ENCODE data around the gene TMC1. TPM values are rescaled to one million over a fixed set of nuclear protein-coding genes. Genes with fewer than 3 reads are reported as not detected.

Gene TMC1
- total RNA-seq, 2 donors from 2014 or later: not detected

DNA sequence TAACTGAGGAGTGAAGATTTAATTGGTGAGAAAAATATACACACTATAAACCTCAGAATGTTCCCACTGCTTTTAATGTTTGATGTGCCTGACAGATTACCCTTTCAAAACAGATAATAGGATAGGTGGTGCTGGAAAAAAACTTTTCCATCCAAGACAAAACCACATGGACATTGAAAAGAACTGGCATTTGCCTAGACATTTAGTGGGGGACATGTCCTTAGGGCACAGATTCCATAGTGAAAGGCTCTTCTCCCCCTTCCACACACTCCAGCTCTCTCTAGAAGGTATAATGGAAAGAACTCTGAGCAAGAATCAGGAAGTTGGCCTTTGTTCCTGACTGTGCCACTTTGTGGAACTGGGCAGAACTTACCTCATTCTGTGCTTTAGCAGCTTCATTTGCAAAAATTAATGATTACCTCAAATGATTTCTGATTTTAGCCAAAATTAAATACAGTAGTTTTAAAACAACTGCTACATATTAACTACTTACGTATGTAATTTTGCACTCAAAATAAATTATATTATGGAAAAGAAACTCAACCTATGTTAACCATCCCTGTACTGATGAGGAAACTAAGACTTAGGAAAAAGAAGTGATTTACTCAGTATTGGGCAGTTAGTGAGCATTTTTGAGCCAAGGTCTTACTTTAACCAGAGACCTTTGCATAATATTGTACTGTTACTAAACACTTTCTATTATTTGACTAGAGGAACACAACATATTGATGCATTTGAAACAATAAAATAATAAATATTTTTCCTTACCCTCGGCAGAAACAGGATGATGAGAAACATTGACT, 43.3 kb downstream of the TMC1 start:
- Mint-ChIP-seq H3K36me3 (ENCODE audit: low read depth) (peaks cover 2% of the 10 kb centered on the region), H3K27me3 (no peaks in the 10 kb centered on the region), H3K4me3 (no peak overlapping the region), H3K4me1 (peaks cover under 1% of the 10 kb centered on the region), H3K27ac (no peak overlapping the region)
- DNase-seq: no peak
- H3K9me3 ChIP-seq (ENCODE audit: control insufficient read depth, low read length, poor library complexity, severe bottlenecking): no peaks in the 10 kb centered on the region
- no peak for ATAC-seq

DNA sequence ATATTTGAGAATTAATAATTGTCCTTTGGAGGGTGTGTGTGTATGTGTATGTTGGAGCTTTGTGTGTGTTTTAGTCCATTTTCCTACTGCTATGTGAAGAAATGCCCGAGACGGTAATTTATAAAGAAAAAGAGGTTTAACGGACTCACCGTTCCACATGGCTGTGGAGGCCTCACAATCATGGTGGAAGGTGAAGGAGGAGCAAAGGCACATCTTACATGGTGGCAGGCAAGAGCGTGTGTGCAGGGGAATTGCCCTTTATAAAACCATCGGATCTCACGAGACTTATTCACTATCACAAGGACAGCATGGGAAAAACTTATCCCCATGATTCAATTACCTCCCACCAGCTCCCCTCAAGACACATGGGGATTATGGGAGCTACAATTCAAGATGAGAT, 44.1 kb downstream of the TMC1 start:
- H3K27me3 Mint-ChIP-seq: no peaks in the 10 kb centered on the region
- H3K9me3 ChIP-seq (ENCODE audit: control insufficient read depth, low read length, poor library complexity, severe bottlenecking): no peaks in the 10 kb centered on the region
- no peak for DNase-seq
- peaks cover 2% of the 10 kb centered on the region for H3K36me3 Mint-ChIP-seq (ENCODE audit: low read depth)
- no peak overlapping the region for H3K4me3 Mint-ChIP-seq
- no peak for ATAC-seq
- no peak overlapping the region for H3K27ac Mint-ChIP-seq
- peaks cover 3% of the 10 kb centered on the region for H3K4me1 Mint-ChIP-seq

DNA sequence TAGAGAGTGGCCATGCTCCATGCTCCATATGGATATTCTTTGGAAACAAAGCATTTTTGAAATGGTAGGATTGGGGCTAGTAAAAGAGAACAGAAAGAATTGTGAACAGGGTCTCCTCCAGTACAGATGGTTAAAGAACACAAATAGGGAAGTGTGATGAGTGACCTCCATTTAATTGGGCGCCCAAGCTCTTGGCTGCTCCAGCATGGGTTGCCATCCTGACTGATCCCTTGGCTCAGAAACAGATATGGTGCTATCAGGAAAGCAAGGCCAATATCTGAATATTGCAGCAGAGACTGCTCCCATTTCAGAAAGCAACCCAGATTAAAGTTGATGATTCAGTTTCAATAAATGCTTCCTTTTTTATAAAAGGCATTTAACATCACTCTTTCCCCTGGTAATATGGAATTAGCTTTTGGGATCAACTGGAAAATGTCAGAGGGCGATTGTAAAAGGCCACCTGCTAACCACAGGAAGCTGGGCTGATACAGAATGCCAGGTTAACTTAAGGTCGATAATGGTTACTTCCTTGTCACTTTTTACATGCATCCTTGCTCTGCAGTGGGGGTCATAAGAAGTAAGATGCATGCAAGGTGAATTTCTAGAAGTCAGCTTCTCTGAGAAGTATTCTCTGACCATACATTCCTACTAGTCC, 52.9 kb downstream of the TMC1 start:
- Mint-ChIP-seq H3K4me3 (no peak overlapping the region), H3K4me1 (peaks cover 13% of the 10 kb centered on the region), H3K27ac (no peak overlapping the region), H3K27me3 (no peaks in the 10 kb centered on the region), H3K36me3 (ENCODE audit: low read depth) (peaks cover 2% of the 10 kb centered on the region)
- H3K9me3 ChIP-seq (ENCODE audit: control insufficient read depth, low read length, poor library complexity, severe bottlenecking): no peaks in the 10 kb centered on the region
- ATAC-seq (no peak), DNase-seq (no peak)

DNA sequence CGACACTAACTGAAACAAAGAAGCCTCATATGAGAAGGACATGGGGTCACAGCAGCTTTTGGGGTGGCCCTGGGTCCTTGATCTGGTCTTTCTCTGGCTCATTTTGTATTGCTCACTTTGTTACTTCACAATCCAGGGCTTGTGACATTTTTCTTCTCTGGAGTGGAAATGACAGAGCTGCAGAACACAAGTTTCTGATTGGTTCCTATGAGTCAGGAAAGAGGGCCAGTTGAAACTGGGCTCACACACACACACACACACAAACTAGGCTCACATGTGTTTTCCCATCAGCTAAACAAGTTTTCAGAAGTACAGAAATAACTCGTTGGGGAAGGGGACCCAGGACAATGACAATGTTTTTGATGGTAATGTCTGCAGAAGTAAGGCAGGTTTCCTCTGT, 54.3 kb downstream of the TMC1 start:
- no peak for ATAC-seq
- H3K4me3 Mint-ChIP-seq: no peak overlapping the region
- peaks cover 6% of the 10 kb centered on the region for H3K27me3 Mint-ChIP-seq
- H3K4me1 Mint-ChIP-seq: peaks cover 17% of the 10 kb centered on the region
- no peaks in the 10 kb centered on the region for H3K9me3 ChIP-seq (ENCODE audit: control insufficient read depth, low read length, poor library complexity, severe bottlenecking)
- no peak for DNase-seq
- no peak overlapping the region for H3K27ac Mint-ChIP-seq
- peaks cover 7% of the 10 kb centered on the region for H3K36me3 Mint-ChIP-seq (ENCODE audit: low read depth)

DNA sequence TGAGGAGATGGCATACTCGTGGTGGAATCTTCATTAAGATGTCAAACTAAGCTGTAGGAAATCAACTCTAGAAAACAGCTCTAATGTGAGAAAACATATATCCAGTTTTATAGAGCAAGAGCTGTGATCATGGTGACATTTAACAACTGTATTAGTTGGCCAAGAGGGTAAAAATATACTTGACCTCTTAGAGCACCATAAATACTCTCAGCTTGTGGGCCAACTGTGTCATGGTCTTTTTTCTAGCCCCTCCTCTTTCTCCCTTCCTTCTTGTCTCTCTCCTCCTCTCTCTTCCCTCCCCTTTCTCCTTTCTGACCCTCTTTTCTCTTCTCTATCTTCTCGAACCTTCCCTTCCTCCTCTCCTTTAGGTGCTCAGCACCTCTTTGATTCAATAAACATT, 54.7 kb downstream of the TMC1 start:
- no peaks in the 10 kb centered on the region for H3K9me3 ChIP-seq (ENCODE audit: control insufficient read depth, low read length, poor library complexity, severe bottlenecking)
- H3K27ac Mint-ChIP-seq: no peak overlapping the region
- H3K4me1 Mint-ChIP-seq: peaks cover 17% of the 10 kb centered on the region
- peaks cover 7% of the 10 kb centered on the region for H3K36me3 Mint-ChIP-seq (ENCODE audit: low read depth)
- DNase-seq (no peak), ATAC-seq (no peak)
- H3K4me3 Mint-ChIP-seq: no peak overlapping the region
- H3K27me3 Mint-ChIP-seq: peaks cover 8% of the 10 kb centered on the region

DNA sequence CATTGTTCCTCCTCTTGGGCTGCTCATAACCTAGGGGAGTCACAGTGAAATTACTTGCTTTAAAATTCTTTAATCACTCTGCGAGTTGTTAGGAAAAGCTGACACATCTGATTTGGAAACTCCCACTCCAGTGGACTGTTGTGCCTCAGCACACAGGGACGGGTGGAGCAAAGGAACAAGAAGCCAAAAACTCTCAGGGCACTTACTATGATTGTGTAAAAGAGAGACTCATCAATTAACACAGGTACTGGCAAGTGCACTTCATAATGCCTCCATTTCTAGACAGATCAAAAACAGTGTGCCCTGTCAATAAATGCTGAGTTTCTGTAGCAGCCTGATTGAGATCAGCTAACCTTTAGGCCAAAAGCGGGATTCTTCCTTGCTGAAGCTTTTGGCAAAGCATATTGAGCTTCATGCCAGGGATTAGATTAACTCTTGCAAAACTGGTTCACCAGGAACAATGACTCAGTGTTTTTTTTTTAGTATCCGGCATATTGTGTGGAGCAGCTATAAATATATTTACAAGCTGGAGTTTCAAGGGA, 55.9 kb downstream of the TMC1 start:
- DNase-seq (no peak), ATAC-seq (no peak)
- Mint-ChIP-seq H3K4me3 (no peak overlapping the region), H3K27ac (no peak overlapping the region), H3K36me3 (ENCODE audit: low read depth) (peaks cover 7% of the 10 kb centered on the region), H3K27me3 (peaks cover 8% of the 10 kb centered on the region), H3K4me1 (peaks cover 17% of the 10 kb centered on the region)
- no peaks in the 10 kb centered on the region for H3K9me3 ChIP-seq (ENCODE audit: control insufficient read depth, low read length, poor library complexity, severe bottlenecking)

DNA sequence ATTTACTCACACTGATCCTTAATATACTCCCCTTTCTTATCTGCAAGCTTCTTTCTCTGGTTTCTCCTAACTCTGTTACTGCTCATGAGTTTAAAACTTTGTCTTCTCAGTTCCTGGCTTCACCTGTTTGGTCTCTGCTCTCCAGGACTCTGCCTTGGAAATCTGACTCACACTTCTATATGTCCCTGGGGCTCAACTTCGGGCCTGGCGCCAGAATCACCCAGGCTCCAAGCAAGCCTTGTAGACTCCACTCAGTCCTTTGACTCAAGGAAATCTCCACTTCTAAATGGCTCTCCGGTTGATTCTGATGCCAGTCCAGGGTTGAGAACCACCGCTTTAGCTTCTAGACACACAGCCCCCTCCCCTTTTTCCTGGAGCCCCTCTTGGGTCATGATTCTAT, 57.8 kb downstream of the TMC1 start:
- no peaks in the 10 kb centered on the region for H3K9me3 ChIP-seq (ENCODE audit: control insufficient read depth, low read length, poor library complexity, severe bottlenecking)
- peaks cover 7% of the 10 kb centered on the region for H3K36me3 Mint-ChIP-seq (ENCODE audit: low read depth)
- H3K27ac Mint-ChIP-seq: no peak overlapping the region
- peaks cover 21% of the 10 kb centered on the region for H3K4me1 Mint-ChIP-seq
- DNase-seq (no peak), ATAC-seq (no peak)
- peaks cover 8% of the 10 kb centered on the region for H3K27me3 Mint-ChIP-seq
- no peak overlapping the region for H3K4me3 Mint-ChIP-seq

DNA sequence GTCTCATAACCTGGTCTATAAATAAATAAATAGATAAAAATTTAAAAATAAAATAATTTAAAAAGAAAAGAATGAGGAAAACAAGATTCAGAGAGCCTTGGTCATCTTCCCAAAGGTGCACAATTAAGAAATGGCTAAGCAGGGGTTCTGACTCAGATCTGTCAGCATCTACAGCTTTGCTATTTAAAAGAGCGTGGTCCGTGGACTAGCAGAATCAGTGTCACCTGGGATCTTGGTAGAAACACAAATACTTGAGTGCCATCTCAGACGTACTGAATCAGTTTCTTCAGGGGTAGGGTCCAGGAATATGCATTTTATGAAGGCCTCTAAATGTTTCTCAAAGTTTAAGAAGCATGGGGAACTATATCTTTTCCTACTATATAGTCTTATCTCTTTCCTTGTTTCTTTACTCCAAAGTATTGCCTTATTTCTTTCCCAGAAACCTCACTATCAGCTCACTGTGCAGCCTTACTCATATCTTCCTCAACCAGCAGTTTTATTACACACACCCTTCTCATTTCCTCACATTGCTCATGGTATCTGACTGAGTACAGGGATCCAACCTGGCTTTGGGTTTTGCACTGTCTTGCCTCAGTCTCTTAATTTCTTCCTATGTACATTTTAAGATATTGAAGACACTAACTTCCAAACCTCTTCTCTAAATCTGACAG, 58.6 kb downstream of the TMC1 start:
- Mint-ChIP-seq H3K4me3 (no peak overlapping the region), H3K27me3 (peaks cover 8% of the 10 kb centered on the region), H3K27ac (no peak overlapping the region), H3K36me3 (ENCODE audit: low read depth) (peaks cover 7% of the 10 kb centered on the region), H3K4me1 (peaks cover 16% of the 10 kb centered on the region)
- ATAC-seq (no peak), DNase-seq (no peak)
- H3K9me3 ChIP-seq (ENCODE audit: control insufficient read depth, low read length, poor library complexity, severe bottlenecking): no peaks in the 10 kb centered on the region

DNA sequence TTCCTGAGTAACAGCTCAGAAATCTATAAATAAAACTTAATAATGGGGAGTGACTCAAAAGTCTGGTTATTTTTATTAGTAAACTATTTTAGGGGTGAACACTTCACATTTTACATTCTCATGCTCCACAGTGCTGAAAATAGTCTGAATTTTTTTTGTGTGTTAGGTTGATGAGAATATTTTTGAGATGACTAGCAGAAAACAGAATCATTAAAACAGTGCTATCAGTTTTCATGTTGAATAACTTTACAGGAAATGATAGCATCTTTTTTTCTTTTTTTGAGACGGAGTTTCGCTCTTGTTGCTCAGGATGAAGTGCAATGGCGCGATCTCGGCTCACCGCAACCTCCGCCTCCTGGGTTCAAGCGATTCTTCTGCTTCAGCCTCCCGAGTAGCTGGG, 60.3 kb downstream of the TMC1 start:
- ATAC-seq (no peak), DNase-seq (no peak)
- Mint-ChIP-seq H3K4me1 (peaks cover 23% of the 10 kb centered on the region), H3K4me3 (peak overlapping the region; percentile 25), H3K36me3 (ENCODE audit: low read depth) (peaks cover 5% of the 10 kb centered on the region), H3K27me3 (peaks cover 8% of the 10 kb centered on the region), H3K27ac (peak overlapping the region; percentile 60)
- no peaks in the 10 kb centered on the region for H3K9me3 ChIP-seq (ENCODE audit: control insufficient read depth, low read length, poor library complexity, severe bottlenecking)

DNA sequence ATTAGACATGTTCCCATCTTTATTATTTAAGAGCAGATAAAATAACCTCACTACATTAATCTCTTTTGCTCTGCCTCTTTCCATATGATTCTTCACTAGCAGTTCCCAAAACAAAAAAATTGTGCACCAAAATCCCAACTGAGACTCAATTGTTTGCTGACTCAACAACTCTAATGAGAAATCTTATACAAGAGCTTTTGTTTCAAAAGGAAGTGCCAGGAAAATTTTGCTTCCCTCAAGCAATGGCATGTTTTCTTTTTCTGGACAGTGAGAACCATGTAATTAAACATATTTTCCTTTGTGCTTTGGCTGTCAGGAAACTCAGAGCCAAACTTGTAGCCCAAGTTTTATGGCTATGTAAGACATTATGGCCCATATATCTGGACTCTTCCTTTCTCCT, 62.0 kb downstream of the TMC1 start:
- H3K4me1 Mint-ChIP-seq: peaks cover 24% of the 10 kb centered on the region
- H3K27ac Mint-ChIP-seq: no peak overlapping the region
- no peak overlapping the region for H3K4me3 Mint-ChIP-seq
- no peak for ATAC-seq
- peaks cover 5% of the 10 kb centered on the region for H3K36me3 Mint-ChIP-seq (ENCODE audit: low read depth)
- H3K27me3 Mint-ChIP-seq: peaks cover 8% of the 10 kb centered on the region
- H3K9me3 ChIP-seq (ENCODE audit: control insufficient read depth, low read length, poor library complexity, severe bottlenecking): no peaks in the 10 kb centered on the region
- DNase-seq: no peak

DNA sequence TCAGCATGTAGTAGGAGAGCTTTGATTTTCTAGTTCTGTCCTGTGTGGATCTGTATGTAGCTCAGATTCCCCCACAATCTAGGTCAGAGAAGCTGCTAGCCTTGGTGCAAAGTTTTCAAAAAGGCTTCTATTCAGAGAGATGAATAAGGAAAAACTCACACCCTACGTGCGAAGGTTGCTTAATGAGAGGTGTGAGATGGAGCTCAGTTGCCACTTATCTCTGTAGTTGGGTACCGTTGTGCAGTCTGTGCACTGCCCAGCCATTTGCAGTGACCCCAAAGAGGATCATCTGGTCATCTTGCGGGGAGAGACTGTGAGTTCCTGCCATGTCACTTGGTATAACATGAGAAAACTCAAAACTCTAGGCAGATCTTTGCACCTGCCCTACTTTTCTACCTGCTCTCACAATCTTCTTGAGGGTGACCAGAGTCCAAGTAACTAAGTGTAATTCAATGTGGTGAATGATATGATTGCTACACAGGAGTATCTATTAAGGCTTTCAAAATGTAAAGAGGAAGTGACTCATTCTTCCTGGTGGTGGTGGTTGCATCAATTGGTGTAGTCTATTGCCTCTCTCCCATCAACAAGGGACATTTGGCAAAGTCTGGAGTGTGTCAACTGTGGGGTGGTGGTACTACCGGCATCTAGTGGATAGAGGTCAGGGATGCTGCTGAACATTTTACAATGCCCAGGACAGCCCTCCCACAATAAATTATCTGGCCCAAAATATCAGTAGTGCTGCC, 65.2 kb downstream of the TMC1 start:
- peak overlapping the region; percentile 55 for H3K4me3 Mint-ChIP-seq
- peak overlapping the region; percentile 65 for H3K27ac Mint-ChIP-seq
- no peaks in the 10 kb centered on the region for H3K9me3 ChIP-seq (ENCODE audit: control insufficient read depth, low read length, poor library complexity, severe bottlenecking)
- ATAC-seq (peak; percentile 96), DNase-seq (peak in 1 of 3 donors; percentile 9)
- H3K36me3 Mint-ChIP-seq (ENCODE audit: low read depth): no peaks in the 10 kb centered on the region
- peaks cover 23% of the 10 kb centered on the region for H3K4me1 Mint-ChIP-seq
- H3K27me3 Mint-ChIP-seq: no peaks in the 10 kb centered on the region

DNA sequence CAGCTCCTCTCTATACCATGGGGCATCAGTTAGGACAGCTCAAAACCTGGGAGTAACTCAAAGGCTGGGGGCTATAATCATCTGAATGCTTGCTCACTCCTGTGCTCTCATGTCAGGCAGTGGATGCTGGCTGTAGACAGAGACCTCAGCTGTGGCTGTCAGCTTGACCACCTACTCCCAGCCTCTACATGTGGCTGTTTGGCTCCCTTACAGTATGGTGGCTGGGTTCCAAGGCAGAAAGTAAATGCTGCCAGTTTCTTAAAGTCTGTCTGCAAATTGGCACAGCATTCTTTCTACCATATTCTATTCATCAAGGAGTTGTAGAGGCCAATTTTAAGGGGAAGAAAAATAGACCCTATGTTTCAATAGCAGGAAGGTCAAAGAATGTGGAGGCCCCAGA, 66.9 kb downstream of the TMC1 start:
- DNase-seq: no peak
- Mint-ChIP-seq H3K27ac (no peak overlapping the region), H3K4me3 (no peak overlapping the region), H3K36me3 (ENCODE audit: low read depth) (no peaks in the 10 kb centered on the region), H3K4me1 (peaks cover 28% of the 10 kb centered on the region), H3K27me3 (no peaks in the 10 kb centered on the region)
- ATAC-seq: no peak
- no peaks in the 10 kb centered on the region for H3K9me3 ChIP-seq (ENCODE audit: control insufficient read depth, low read length, poor library complexity, severe bottlenecking)
